Stimulated activated CD8-positive, alpha-beta memory T cell treated with anti-CD3 and anti-CD28 coated beads, Interleukin-4, amount 100 ng/mL, for 24 hours (primary cell): Measurements from ENCODE around the gene RAB6C.
"Not testable (repeated sequence)": the region's sequence is repeated elsewhere in the genome, so short reads cannot be mapped to it uniquely, and the experiment has no call there.

Source experiments
- DNase-seq: peaks from one replicate; pipeline ENCODE4 v3.0.0-alpha.2; 2020; ENCODE audit warnings: low read depth

The RAB6C gene

GRCh38 chr2:129979629-129980155, at the start of gene RAB6C:
TSS of gene RAB6C (plus strand) at chr2:129979666. CDS start at chr2:129980116, 450 bp downstream.
- not testable (repeated sequence) for DNase-seq

GRCh38 chr2:129930451-129930850, 49.0 kb upstream of the RAB6C start:
- no peak for DNase-seq

GRCh38 chr2:129933387-129933786, 46.1 kb upstream of the RAB6C start:
- DNase-seq = not testable (repeated sequence)

GRCh38 chr2:129934044-129934822, 45.2 kb upstream of the RAB6C start:
- no peak for DNase-seq

GRCh38 chr2:129935118-129935517, 44.3 kb upstream of the RAB6C start:
- no peak for DNase-seq

GRCh38 chr2:129936334-129936934, 43.0 kb upstream of the RAB6C start:
- DNase-seq = peak; percentile 39

- DNase-seq = not testable (repeated sequence)
These were observed 40.5 kb upstream of the RAB6C start for GRCh38 chr2:129938850-129939471.

- not testable (repeated sequence) for DNase-seq
These were observed 36.0 kb upstream of the RAB6C start for GRCh38 chr2:129943456-129943855.

- DNase-seq = no peak
These were observed 33.9 kb upstream of the RAB6C start for GRCh38 chr2:129945557-129945956.

GRCh38 chr2:129947712-129948111, 31.8 kb upstream of the RAB6C start:
- not testable (repeated sequence) for DNase-seq

- DNase-seq = not testable (repeated sequence)
These were observed 23.3 kb upstream of the RAB6C start for GRCh38 chr2:129956171-129956570.

- DNase-seq = no peak
These were observed 21.6 kb upstream of the RAB6C start for GRCh38 chr2:129957891-129958290.

GRCh38 chr2:129958736-129959135, 20.7 kb upstream of the RAB6C start:
- DNase-seq = not testable (repeated sequence)

GRCh38 chr2:129968605-129969004, 10.9 kb upstream of the RAB6C start:
- not testable (repeated sequence) for DNase-seq

- no peak for DNase-seq
These were observed 4.3 kb upstream of the RAB6C start for GRCh38 chr2:129975016-129975774.

- not testable (repeated sequence) for DNase-seq
These were observed 2.5 kb upstream of the RAB6C start for GRCh38 chr2:129976969-129977368.

GRCh38 chr2:129977986-129978385, 1.5 kb upstream of the RAB6C start:
- DNase-seq = no peak

- not testable (repeated sequence) for DNase-seq
These were observed 780 bp downstream of the RAB6C start for GRCh38 chr2:129980246-129980645.

- DNase-seq = not testable (repeated sequence)
These were observed 2.2 kb downstream of the RAB6C start for GRCh38 chr2:129981689-129982088.

- DNase-seq = no peak
These were observed 5.0 kb downstream of the RAB6C start for GRCh38 chr2:129984426-129984825.

- DNase-seq = not testable (repeated sequence)
These were observed 13.0 kb downstream of the RAB6C start for GRCh38 chr2:129992415-129993006.

GRCh38 chr2:129993151-129993550, 13.7 kb downstream of the RAB6C start:
- not testable (repeated sequence) for DNase-seq
